Smooth muscle cell (in vitro differentiated cells): ENCODE results near the gene PIP. TPM values are rescaled to one million over a fixed set of nuclear protein-coding genes. Genes with fewer than 3 reads are reported as not detected.
"Not testable (repeated sequence)": the region's sequence is repeated elsewhere in the genome, so short reads cannot be mapped to it uniquely, and the experiment has no call there.

ENCODE experiments used
- DNase-seq: peaks from one replicate; lab custom pipeline; 2025; ENCODE audit not compliant: unreplicated experiment; lab: John Stamatoyannopoulos, UW
- H2AFZ ChIP-seq: fragments of 200-600 bp; sonication (generic); 2 replicates; pipeline ENCODE4 v1.6.0; 2016; ENCODE audit warnings: antibody characterized with exemption, low read depth, mild to moderate bottlenecking
- H3F3A ChIP-seq: fragments of 200-600 bp; sonication (generic); 2 replicates; pipeline ENCODE4 v1.6.0; 2017; ENCODE audit warnings: antibody characterized with exemption, low read depth
- H3K27ac ChIP-seq: fragments of 200-600 bp; sonication (generic); 2 replicates; pipeline ENCODE4 v1.5.1; 2016; ENCODE audit warnings: low read depth, mild to moderate bottlenecking
- H3K27me3 ChIP-seq: fragments of 200-600 bp; sonication (generic); 2 replicates; pipeline ENCODE4 v1.6.1; 2016; ENCODE audit warnings: low read depth, mild to moderate bottlenecking
- H3K36me3 ChIP-seq: fragments of 200-600 bp; sonication (generic); 2 replicates; pipeline ENCODE4 v1.5.1; 2016; ENCODE audit warnings: low read depth
- H3K4me1 ChIP-seq: fragments of 200-600 bp; sonication (generic); 2 replicates; pipeline ENCODE4 v1.5.1; 2016; ENCODE audit warnings: low read depth
- H3K4me2 ChIP-seq: fragments of 200-600 bp; sonication (generic); 2 replicates; pipeline ENCODE4 v1.6.0; 2016; ENCODE audit warnings: mild to moderate bottlenecking
- H3K4me3 ChIP-seq: fragments of 200-600 bp; sonication (generic); 2 replicates; pipeline ENCODE4 v1.5.1; 2016; ENCODE audit warnings: mild to moderate bottlenecking
- H3K79me2 ChIP-seq: fragments of 200-600 bp; sonication (generic); 2 replicates; pipeline ENCODE4 v1.6.0; 2016; ENCODE audit warnings: low read depth, mild to moderate bottlenecking
- H3K9ac ChIP-seq: fragments of 200-600 bp; sonication (generic); 2 replicates; pipeline ENCODE4 v1.6.0; 2016; ENCODE audit warnings: low read depth
- H3K9me3 ChIP-seq: fragments of 200-600 bp; sonication (generic); replicated peaks from 2 replicates; pipeline ENCODE4 v1.5.1; 2016; ENCODE audit warnings: low read depth
- H4K20me1 ChIP-seq: fragments of 200-600 bp; sonication (generic); 2 replicates; pipeline ENCODE4 v1.6.0; 2016; ENCODE audit warnings: low read depth
- CTCF ChIP-seq: fragments of 200-600 bp; sonication (generic); IDR thresholded peaks from 2 replicates; pipeline ENCODE4 v1.5.1; 2017; ENCODE audit warnings: borderline replicate concordance, mild to moderate bottlenecking, antibody characterized with exemption; ENCODE audit not compliant: insufficient read depth, poor library complexity, severe bottlenecking
- WGBS: methylation state at CpG from one replicate; pipeline ENCODE4 v1.1.7; 2016; ENCODE audit warnings: low lambda C conversion rate; 5-methylcytosine and 5-hydroxymethylcytosine counted together
- polyA plus RNA-seq: library from polyadenylated mRNA; unstranded; fragments of >200 nt; fragmentation: Nextera tagmentation; extraction: Ambion mirVana; gene quantifications from 2 replicates; pipeline ENCODE4 v1.2.1, GENCODE V29; 2016
- total RNA-seq: library from RNA; depleted of rRNA; stranded (reverse); fragments of >200 nt; gene quantifications from 2 replicates; pipeline ENCODE4 v1.2.3, GENCODE V29; 2014

Gene PIP
- total and polyA plus RNA-seq, 2 experiments from 2014 or later = not detected

- Histone ChIP-seq H4K20me1 (no peaks in the 10 kb centered on the region), H3K79me2 (no peaks in the 10 kb centered on the region), H3K27ac (no peak overlapping the region), H2AFZ (no peak overlapping the region), H3K4me1 (no peaks in the 10 kb centered on the region), H3K27me3 (no peaks in the 10 kb centered on the region), H3K9ac (no peak overlapping the region), H3K36me3 (no peaks in the 10 kb centered on the region), H3K4me3 (no peak overlapping the region), H3K4me2 (no peak overlapping the region), H3F3A (no peaks in the 10 kb centered on the region), H3K9me3 (no peaks in the 10 kb centered on the region)
- DNase-seq = no peak
- TF ChIP-seq CTCF = no peak
- WGBS = 92% methylated on average over 5 of the region's 5 CpGs
These were observed 44.3 kb downstream of the PIP start for GRCh38 chr7:143176128-143176527.

- no peak overlapping the region for H3K4me2 ChIP-seq
- H3K4me1 ChIP-seq = no peaks in the 10 kb centered on the region
- 86% methylated on average over 2 of the region's 2 CpGs for WGBS
- no peaks in the 10 kb centered on the region for H4K20me1 ChIP-seq
- H3K27me3 ChIP-seq = no peaks in the 10 kb centered on the region
- no peaks in the 10 kb centered on the region for H3F3A ChIP-seq
- no peak overlapping the region for H3K27ac ChIP-seq
- H3K9me3 ChIP-seq = no peaks in the 10 kb centered on the region
- H3K36me3 ChIP-seq = no peaks in the 10 kb centered on the region
- no peak for TF ChIP-seq CTCF
- H3K4me3 ChIP-seq = no peak overlapping the region
- H2AFZ ChIP-seq = no peak overlapping the region
- H3K9ac ChIP-seq = no peak overlapping the region
- no peak for DNase-seq
- H3K79me2 ChIP-seq = no peaks in the 10 kb centered on the region
These were observed 45.7 kb downstream of the PIP start for GRCh38 chr7:143177374-143178119.

- H3K36me3 ChIP-seq, H3K9me3 ChIP-seq, H3K79me2 ChIP-seq, H3K4me2 ChIP-seq, H3K27me3 ChIP-seq, H3K27ac ChIP-seq, H2AFZ ChIP-seq, H3K4me1 ChIP-seq, H4K20me1 ChIP-seq, H3F3A ChIP-seq, H3K9ac ChIP-seq, H3K4me3 ChIP-seq, DNase-seq: not testable (repeated sequence)
- 88% methylated on average over 4 of the region's 4 CpGs for WGBS
These were observed 48.9 kb downstream of the PIP start for GRCh38 chr7:143180771-143181170.

GRCh38 chr7:143181349-143181748, 49.5 kb downstream of the PIP start:
- no peak for DNase-seq
- no peaks in the 10 kb centered on the region for H3K4me1 ChIP-seq
- no peaks in the 10 kb centered on the region for H3K79me2 ChIP-seq
- H2AFZ ChIP-seq = no peak overlapping the region
- no peak overlapping the region for H3K4me3 ChIP-seq
- no peaks in the 10 kb centered on the region for H4K20me1 ChIP-seq
- H3F3A ChIP-seq = no peaks in the 10 kb centered on the region
- H3K9me3 ChIP-seq = no peaks in the 10 kb centered on the region
- WGBS = 77% methylated on average over 2 of the region's 2 CpGs
- no peaks in the 10 kb centered on the region for H3K36me3 ChIP-seq
- no peak overlapping the region for H3K4me2 ChIP-seq
- no peak for TF ChIP-seq CTCF
- H3K27ac ChIP-seq = no peak overlapping the region
- H3K27me3 ChIP-seq = no peaks in the 10 kb centered on the region
- no peak overlapping the region for H3K9ac ChIP-seq
